ENCODE results near the gene ARV1. TPM values are rescaled to one million over a fixed set of nuclear protein-coding genes. Genes with fewer than 3 reads are reported as not detected.

The ARV1 gene
- total RNA-seq, 2 experiments from 2014 or later, result 1.5 to 1.8 TPM

DNA sequence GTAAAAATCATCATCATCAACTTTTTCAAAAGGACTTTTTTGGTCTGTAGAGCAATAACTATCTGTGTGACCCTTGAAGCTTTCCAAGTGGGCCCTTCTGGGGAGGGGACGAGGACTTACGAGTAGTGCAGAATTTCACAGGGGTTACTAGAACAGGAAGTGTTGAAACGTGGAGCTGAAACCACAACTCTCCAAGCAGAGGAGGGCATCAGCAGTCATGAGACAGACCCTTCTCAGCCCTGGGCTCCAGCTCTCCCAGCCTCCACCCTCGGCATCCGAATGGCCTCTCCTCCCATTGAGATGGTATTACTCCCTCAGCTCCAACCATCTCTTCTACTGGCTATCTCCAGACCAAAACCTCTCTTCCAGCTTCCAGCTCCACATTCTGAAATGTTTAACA is 57.5 kb downstream of the ARV1 start:
- peaks cover 24% of the 10 kb centered on the region for H3K4me1 ChIP-seq (ENCODE audit: insufficient read depth, low read length)
- Mint-ChIP-seq H3K4me3 (peak overlapping the region; percentile 21), H3K4me1 (ENCODE audit: low read depth) (peaks cover 45% of the 10 kb centered on the region), H3K27ac (no peak overlapping the region), H3K27me3 (no peaks in the 10 kb centered on the region), H3K36me3 (ENCODE audit: low read depth) (no peaks in the 10 kb centered on the region), H3K9me3 (no peaks in the 10 kb centered on the region)
- H3K9me3 ChIP-seq (ENCODE audit: control insufficient read depth in 1 of 2, insufficient read depth in 1 of 2, low read length in 2 of 2), result no peaks in the 10 kb centered on the region
- intact Hi-C loops (cut with DNase I, micrococcal nuclease), result loop anchor here in 1 of 2 experiments (5.0 kb wide), 2 partner anchors 119 to 394 kb away; partner anchors contain the start of gene COG2
- TF ChIP-seq, protein P1, sequence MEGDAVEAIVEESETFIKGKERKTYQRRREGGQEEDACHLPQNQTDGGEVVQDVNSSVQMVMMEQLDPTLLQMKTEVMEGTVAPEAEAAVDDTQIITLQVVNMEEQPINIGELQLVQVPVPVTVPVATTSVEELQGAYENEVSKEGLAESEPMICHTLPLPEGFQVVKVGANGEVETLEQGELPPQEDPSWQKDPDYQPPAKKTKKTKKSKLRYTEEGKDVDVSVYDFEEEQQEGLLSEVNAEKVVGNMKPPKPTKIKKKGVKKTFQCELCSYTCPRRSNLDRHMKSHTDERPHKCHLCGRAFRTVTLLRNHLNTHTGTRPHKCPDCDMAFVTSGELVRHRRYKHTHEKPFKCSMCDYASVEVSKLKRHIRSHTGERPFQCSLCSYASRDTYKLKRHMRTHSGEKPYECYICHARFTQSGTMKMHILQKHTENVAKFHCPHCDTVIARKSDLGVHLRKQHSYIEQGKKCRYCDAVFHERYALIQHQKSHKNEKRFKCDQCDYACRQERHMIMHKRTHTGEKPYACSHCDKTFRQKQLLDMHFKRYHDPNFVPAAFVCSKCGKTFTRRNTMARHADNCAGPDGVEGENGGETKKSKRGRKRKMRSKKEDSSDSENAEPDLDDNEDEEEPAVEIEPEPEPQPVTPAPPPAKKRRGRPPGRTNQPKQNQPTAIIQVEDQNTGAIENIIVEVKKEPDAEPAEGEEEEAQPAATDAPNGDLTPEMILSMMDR (IDR thresholded peaks at IDR 0.05), result no peak
- no peak overlapping the region for H3K27ac ChIP-seq (ENCODE audit: low read depth in 1 of 2, low read length in 2 of 2)
- no peaks in the 10 kb centered on the region for H3K27me3 ChIP-seq (ENCODE audit: control insufficient read depth in 1 of 2, insufficient read depth in 2 of 2, low read length in 2 of 2)
- H3K4me3 ChIP-seq (ENCODE audit: low read length), result no peak overlapping the region
- ChIA-PET POLR2A (interaction anchor here (0.6 to 1.2 kb wide), 2 partner anchors 17 to 63 kb away, joined by 3 to 5 read pairs; no protein-coding TSS in a partner anchor), CTCF (interaction anchor here (0.6 kb wide), 1 partner anchor 132 kb away, joined by 3 read pairs; no protein-coding TSS in a partner anchor)
- H3K36me3 ChIP-seq (ENCODE audit: insufficient read depth, low read length), result no peaks in the 10 kb centered on the region
- peak in 1 of 14 experiments; percentile 22 for DNase-seq
- ATAC-seq (ENCODE audit: poor library complexity), result no peak

DNA sequence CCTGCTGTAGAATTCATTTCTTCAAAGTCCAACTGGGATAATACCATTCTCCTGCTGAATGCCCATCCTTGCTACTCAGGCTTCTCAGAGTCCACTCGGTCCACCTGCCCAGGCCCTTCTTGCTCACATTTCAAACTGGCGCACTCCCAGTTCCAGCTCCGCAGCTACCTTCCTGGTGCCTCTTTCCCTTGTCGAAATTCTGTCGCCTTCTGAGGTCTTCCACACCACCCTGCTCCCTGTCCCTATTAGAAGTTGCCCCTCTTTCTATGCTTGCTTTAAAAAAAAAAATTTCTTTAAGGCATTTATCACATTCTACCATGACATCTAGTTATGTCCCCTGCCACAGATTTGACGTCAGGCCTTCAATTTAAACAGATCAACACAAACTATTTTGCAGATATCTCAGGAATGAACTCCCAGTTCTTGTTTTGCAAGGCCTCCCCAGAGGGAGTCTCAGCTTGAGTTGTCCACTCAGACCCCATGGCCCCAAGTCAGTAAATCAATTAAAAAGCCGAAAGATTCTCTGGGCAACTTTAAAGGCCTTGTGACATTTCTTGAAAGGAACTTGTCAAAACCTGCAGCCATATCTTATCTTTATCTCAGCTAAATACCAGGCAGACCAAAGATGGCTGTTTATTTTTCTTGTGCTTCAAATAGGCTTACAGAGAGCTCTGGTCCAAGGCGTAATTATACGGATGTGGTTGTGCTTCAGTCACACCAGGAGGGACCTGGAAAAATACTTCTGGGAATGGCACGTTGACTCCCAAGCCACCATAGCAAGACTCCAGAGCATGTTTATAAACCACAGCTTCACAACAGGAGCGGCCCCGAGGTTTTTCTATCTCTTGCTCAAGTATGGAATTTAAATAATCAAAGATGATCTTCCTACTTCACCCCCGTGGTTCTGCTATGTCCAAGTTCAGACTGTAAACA is 59.0 kb downstream of the ARV1 start:
- H3K9me3 ChIP-seq (ENCODE audit: control insufficient read depth in 1 of 2, insufficient read depth in 1 of 2, low read length in 2 of 2), result no peaks in the 10 kb centered on the region
- H3K9me3 Mint-ChIP-seq, result no peaks in the 10 kb centered on the region
- no peak overlapping the region for H3K4me3 ChIP-seq (ENCODE audit: low read length)
- no peak for DNase-seq
- POLR2A ChIA-PET, result interaction anchor here (0.6 to 3.8 kb wide), 3 partner anchors 9 to 202 kb away, joined by 3 to 23 read pairs (median 4); no protein-coding TSS in a partner anchor
- H3K4me1 Mint-ChIP-seq (ENCODE audit: low read depth), result peaks cover 45% of the 10 kb centered on the region
- H3K27ac Mint-ChIP-seq, result no peak overlapping the region
- no peak for ATAC-seq (ENCODE audit: poor library complexity)
- TF ChIP-seq, protein P1 (IDR thresholded peaks at IDR 0.05), result no peak
- intact Hi-C loops (cut with DNase I, micrococcal nuclease), result loop anchor here (2.0 to 5.0 kb wide), 3 partner anchors 59 to 396 kb away; partner anchors contain the start of genes ARV1 (in 1 of the 2), COG2 (in 1 of the 2) and TTC13 (in 1 of the 2)
- H3K27ac ChIP-seq (ENCODE audit: low read depth in 1 of 2, low read length in 2 of 2), result no peak overlapping the region
- H3K4me3 Mint-ChIP-seq, result peak overlapping the region; percentile 88
- peaks cover 24% of the 10 kb centered on the region for H3K4me1 ChIP-seq (ENCODE audit: insufficient read depth, low read length)
- H3K27me3 Mint-ChIP-seq, result no peaks in the 10 kb centered on the region
- H3K36me3 ChIP-seq (ENCODE audit: insufficient read depth, low read length), result no peaks in the 10 kb centered on the region
- H3K36me3 Mint-ChIP-seq (ENCODE audit: low read depth), result no peaks in the 10 kb centered on the region
- CTCF ChIA-PET, result no interaction called here
- H3K27me3 ChIP-seq (ENCODE audit: control insufficient read depth in 1 of 2, insufficient read depth in 2 of 2, low read length in 2 of 2), result no peaks in the 10 kb centered on the region

DNA sequence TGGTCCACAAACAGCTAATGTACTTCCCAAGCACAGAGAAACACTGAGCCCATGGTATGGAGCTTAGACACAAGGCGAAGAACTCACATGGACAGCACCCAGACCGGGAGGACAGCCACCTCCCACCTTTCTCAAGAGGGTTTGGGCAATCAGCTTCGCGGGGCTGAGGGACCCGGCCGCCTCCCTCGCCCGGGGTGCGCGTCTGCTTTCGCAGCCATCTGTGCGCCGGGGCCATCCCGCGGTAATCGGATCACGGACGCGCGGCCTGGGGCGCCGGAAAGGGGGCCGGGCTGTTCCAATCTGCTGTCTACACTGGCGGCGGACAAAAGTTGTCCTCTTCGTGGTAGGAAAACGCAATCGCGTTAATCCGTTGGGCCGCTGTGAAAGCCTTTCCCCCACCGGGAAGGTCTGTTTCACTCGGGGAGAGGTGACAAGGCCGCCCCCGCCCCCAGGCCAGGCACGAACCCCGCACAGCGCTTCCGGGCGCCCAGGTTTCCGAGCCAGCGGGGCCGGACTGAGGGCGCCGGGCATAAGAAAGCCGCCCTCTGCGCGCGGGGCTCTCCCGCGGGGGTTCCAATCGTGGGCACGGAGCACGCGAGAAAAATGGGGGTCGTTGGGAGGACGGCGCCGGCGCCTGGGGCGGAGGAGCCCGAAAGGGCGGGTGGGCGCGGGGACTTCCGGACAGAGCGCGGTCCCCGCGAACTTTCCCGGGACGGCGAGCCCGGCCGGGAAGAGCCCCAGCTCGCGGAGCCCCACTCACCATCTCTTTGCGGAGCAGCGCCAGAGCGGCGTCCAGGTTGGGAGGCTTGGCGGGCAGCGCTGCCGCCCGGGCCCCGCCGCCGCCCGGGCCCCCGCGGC is 60.5 kb downstream of the ARV1 start:
- Histone ChIP-seq H3K4me3 (ENCODE audit: low read length) (peak overlapping the region; percentile 67), H3K27ac (ENCODE audit: low read depth in 1 of 2, low read length in 2 of 2) (no peak overlapping the region), H3K36me3 (ENCODE audit: insufficient read depth, low read length) (no peaks in the 10 kb centered on the region), H3K27me3 (ENCODE audit: control insufficient read depth in 1 of 2, insufficient read depth in 2 of 2, low read length in 2 of 2) (no peaks in the 10 kb centered on the region), H3K9me3 (ENCODE audit: control insufficient read depth in 1 of 2, insufficient read depth in 1 of 2, low read length in 2 of 2) (peaks cover 0 to under 1% of the 10 kb centered on the region in 2 experiments), H3K4me1 (ENCODE audit: insufficient read depth, low read length) (peaks cover 24% of the 10 kb centered on the region)
- Mint-ChIP-seq H3K4me1 (ENCODE audit: low read depth) (peaks cover 40% of the 10 kb centered on the region), H3K27me3 (no peaks in the 10 kb centered on the region), H3K27ac (peak overlapping the region; percentile 44), H3K9me3 (no peaks in the 10 kb centered on the region), H3K4me3 (peak overlapping the region; percentile 88), H3K36me3 (ENCODE audit: low read depth) (no peaks in the 10 kb centered on the region)
- TF ChIP-seq, protein P1 (IDR thresholded peaks at IDR 0.05), result no peak
- intact Hi-C loops (cut with DNase I, micrococcal nuclease), result loop anchor here (2.0 to 5.0 kb wide), 5 partner anchors 59 to 397 kb away; partner anchors contain the start of genes ARV1 (in 1 of the 2), C1orf198 (in 1 of the 2), COG2 (in 1 of the 2) and TTC13 (in 1 of the 2)
- DNase-seq (peak in 12 of 14 experiments; percentile 4 to 49 (median 16)), ATAC-seq (ENCODE audit: poor library complexity) (no peak)
- ChIA-PET POLR2A (interaction anchor here (1.1 to 3.8 kb wide), 5 partner anchors 14 to 203 kb away, joined by 3 to 28 read pairs (median 3); partner anchors contain the start of genes ARV1 and TTC13), CTCF (no interaction called here)
